ENCODE data around the gene ASB15.

Gene ASB15

DNA sequence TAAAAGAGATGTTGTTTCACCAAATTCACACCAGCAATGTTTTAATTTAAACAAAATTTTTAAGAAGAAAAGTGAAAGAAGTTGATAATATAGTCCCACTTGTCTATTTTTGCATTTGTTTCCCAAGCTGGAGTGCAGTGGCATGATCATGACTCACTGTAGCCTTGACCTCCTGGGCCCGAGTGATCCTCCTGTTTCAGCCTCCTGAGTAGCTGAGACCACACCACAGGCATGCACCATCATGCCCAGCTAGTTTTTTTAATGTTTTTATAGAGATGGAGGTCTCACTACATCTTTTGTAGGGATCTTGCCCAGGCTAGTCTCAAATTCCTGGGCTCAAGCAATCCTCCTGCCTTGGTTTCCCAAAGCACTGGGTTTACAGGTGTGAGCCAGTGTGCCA lies 29.9 kb upstream of the ASB15 start:
- H3K79me1 ChIP-seq (ENCODE audit: low read depth, low read length) = no peaks in the 10 kb centered on the region
- WGBS, 2 donors (ENCODE audit: extremely low coverage in 2 of 2, insufficient read length in 2 of 2, insufficient replicate concordance in 1 of 2) = no CpG with 5 or more reads among the region's 1 CpG
- H3K9me3 ChIP-seq (replicated peaks in 1 of 2; ENCODE audit: control insufficient read depth in 2 of 2, insufficient read depth in 1 of 2, low read depth in 1 of 2, low read length in 2 of 2) = no peaks in the 10 kb centered on the region
- H2BK120ac ChIP-seq (ENCODE audit: low read depth, low read length) = no peak overlapping the region
- no peak overlapping the region for H3K4ac ChIP-seq (ENCODE audit: low read length)
- H2AFZ ChIP-seq (ENCODE audit: low read length) = no peak overlapping the region
- no peak overlapping the region for H3K14ac ChIP-seq (ENCODE audit: low read length)
- H2BK12ac ChIP-seq (ENCODE audit: low read length) = no peak overlapping the region
- H3K18ac ChIP-seq (ENCODE audit: low read length) = no peak overlapping the region
- no peak overlapping the region for H3K9ac ChIP-seq (ENCODE audit: low read depth, low read length, poor library complexity)
- no peak overlapping the region for H4K91ac ChIP-seq (ENCODE audit: low read depth, low read length, poor library complexity)
- no peak overlapping the region for H3K4me2 ChIP-seq (ENCODE audit: insufficient read depth, low read length, poor library complexity, severe bottlenecking)
- H4K8ac ChIP-seq (ENCODE audit: low read depth, low read length) = no peak overlapping the region
- no peak for DNase-seq (ENCODE audit: low spot score)
- no peaks in the 10 kb centered on the region for H3K36me3 ChIP-seq (replicated peaks in 1 of 2; ENCODE audit: control insufficient read depth in 2 of 2, insufficient read depth in 2 of 2, low read length in 2 of 2)
- H2BK5ac ChIP-seq (ENCODE audit: low read length) = no peak overlapping the region
- no peak overlapping the region for H2AK5ac ChIP-seq (ENCODE audit: low read depth, low read length)
- H2BK15ac ChIP-seq (ENCODE audit: low read length) = no peak overlapping the region
- no peak overlapping the region for H3K27ac ChIP-seq (replicated peaks; ENCODE audit: low read length)
- H3K4me3 ChIP-seq (ENCODE audit: low read length in 2 of 2) = no peak overlapping the region
- no peaks in the 10 kb centered on the region for H3K4me1 ChIP-seq (ENCODE audit: control insufficient read depth in 2 of 2, insufficient read depth in 1 of 2, low read depth in 1 of 2, low read length in 2 of 2)
- H3K23ac ChIP-seq (ENCODE audit: low read depth, low read length, poor library complexity) = no peak overlapping the region
- H3K27me3 ChIP-seq (ENCODE audit: control insufficient read depth in 3 of 3, insufficient read depth in 3 of 3, low read depth in 1 of 3, low read length in 3 of 3) = peaks cover 0 to 6% (median 3%) of the 10 kb centered on the region in 3 experiments

GRCh38 chr7:123573341-123573740 lies 28.3 kb upstream of the ASB15 start:
- no peak overlapping the region for H3K9ac ChIP-seq (ENCODE audit: low read depth, low read length, poor library complexity)
- H3K14ac ChIP-seq (ENCODE audit: low read length) = no peak overlapping the region
- H2AFZ ChIP-seq (ENCODE audit: low read length) = peak overlapping the region; percentile 47
- peaks cover 0 to 6% (median 3%) of the 10 kb centered on the region in 3 experiments for H3K27me3 ChIP-seq (ENCODE audit: control insufficient read depth in 3 of 3, insufficient read depth in 3 of 3, low read depth in 1 of 3, low read length in 3 of 3)
- no peak overlapping the region for H3K4ac ChIP-seq (ENCODE audit: low read length)
- no peaks in the 10 kb centered on the region for H3K9me3 ChIP-seq (replicated peaks in 1 of 2; ENCODE audit: control insufficient read depth in 2 of 2, insufficient read depth in 1 of 2, low read depth in 1 of 2, low read length in 2 of 2)
- H3K23ac ChIP-seq (ENCODE audit: low read depth, low read length, poor library complexity) = no peak overlapping the region
- H2AK5ac ChIP-seq (ENCODE audit: low read depth, low read length) = no peak overlapping the region
- DNase-seq (ENCODE audit: low spot score) = no peak
- H2BK12ac ChIP-seq (ENCODE audit: low read length) = no peak overlapping the region
- H4K91ac ChIP-seq (ENCODE audit: low read depth, low read length, poor library complexity) = no peak overlapping the region
- no peak overlapping the region for H2BK5ac ChIP-seq (ENCODE audit: low read length)
- no peaks in the 10 kb centered on the region for H3K4me1 ChIP-seq (ENCODE audit: control insufficient read depth in 2 of 2, insufficient read depth in 1 of 2, low read depth in 1 of 2, low read length in 2 of 2)
- H2BK15ac ChIP-seq (ENCODE audit: low read length) = no peak overlapping the region
- H2BK120ac ChIP-seq (ENCODE audit: low read depth, low read length) = no peak overlapping the region
- no peaks in the 10 kb centered on the region for H3K79me1 ChIP-seq (ENCODE audit: low read depth, low read length)
- H4K8ac ChIP-seq (ENCODE audit: low read depth, low read length) = no peak overlapping the region
- no peak overlapping the region for H3K27ac ChIP-seq (replicated peaks; ENCODE audit: low read length)
- H3K4me3 ChIP-seq (ENCODE audit: low read length in 2 of 2) = no peak overlapping the region
- H3K36me3 ChIP-seq (replicated peaks in 1 of 2; ENCODE audit: control insufficient read depth in 2 of 2, insufficient read depth in 2 of 2, low read length in 2 of 2) = no peaks in the 10 kb centered on the region
- no CpG with 5 or more reads among the region's 3 CpGs for WGBS, 2 donors (ENCODE audit: extremely low coverage in 2 of 2, insufficient read length in 2 of 2, insufficient replicate concordance in 1 of 2)
- no peak overlapping the region for H3K18ac ChIP-seq (ENCODE audit: low read length)
- H3K4me2 ChIP-seq (ENCODE audit: insufficient read depth, low read length, poor library complexity, severe bottlenecking) = no peak overlapping the region

DNA sequence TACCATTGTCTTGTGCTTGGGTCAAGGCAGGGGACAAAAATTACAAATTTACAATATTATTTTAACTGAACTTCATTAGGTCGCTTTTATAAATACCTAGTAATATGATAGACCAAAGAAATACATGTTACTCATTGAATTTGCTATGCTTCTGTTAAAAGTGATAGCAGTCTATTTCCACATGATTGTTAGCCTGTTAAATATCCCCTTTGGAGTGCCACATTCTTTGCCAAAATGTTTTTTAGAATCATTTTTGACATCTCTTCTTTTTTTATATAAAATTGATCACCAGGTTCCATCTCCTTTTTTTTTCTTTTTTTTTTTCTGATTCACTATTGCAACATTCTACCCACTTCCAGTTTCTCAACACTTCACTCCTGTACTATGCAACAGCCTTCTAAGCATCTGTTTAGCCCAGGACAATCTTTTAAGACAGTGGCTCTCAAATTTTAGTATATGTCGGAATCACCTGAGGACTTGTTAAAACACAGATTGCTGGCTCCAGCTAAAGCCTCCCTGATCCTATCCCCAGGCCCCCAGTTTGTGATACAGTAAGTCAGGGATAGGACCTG lies 27.6 kb upstream of the ASB15 start:
- H2AK5ac ChIP-seq (ENCODE audit: low read depth, low read length) = no peak overlapping the region
- H2BK12ac ChIP-seq (ENCODE audit: low read length) = no peak overlapping the region
- no peaks in the 10 kb centered on the region for H3K9me3 ChIP-seq (replicated peaks in 1 of 2; ENCODE audit: control insufficient read depth in 2 of 2, insufficient read depth in 1 of 2, low read depth in 1 of 2, low read length in 2 of 2)
- no peak overlapping the region for H3K23ac ChIP-seq (ENCODE audit: low read depth, low read length, poor library complexity)
- H3K4me2 ChIP-seq (ENCODE audit: insufficient read depth, low read length, poor library complexity, severe bottlenecking) = no peak overlapping the region
- no peaks in the 10 kb centered on the region for H3K36me3 ChIP-seq (replicated peaks in 1 of 2; ENCODE audit: control insufficient read depth in 2 of 2, insufficient read depth in 2 of 2, low read length in 2 of 2)
- H3K79me1 ChIP-seq (ENCODE audit: low read depth, low read length) = no peaks in the 10 kb centered on the region
- H3K14ac ChIP-seq (ENCODE audit: low read length) = no peak overlapping the region
- no peak overlapping the region for H2AFZ ChIP-seq (ENCODE audit: low read length)
- no peak overlapping the region for H4K8ac ChIP-seq (ENCODE audit: low read depth, low read length)
- DNase-seq (ENCODE audit: low spot score) = no peak
- H4K91ac ChIP-seq (ENCODE audit: low read depth, low read length, poor library complexity) = no peak overlapping the region
- no peak overlapping the region for H3K9ac ChIP-seq (ENCODE audit: low read depth, low read length, poor library complexity)
- H3K27me3 ChIP-seq (ENCODE audit: control insufficient read depth in 3 of 3, insufficient read depth in 3 of 3, low read depth in 1 of 3, low read length in 3 of 3) = peaks cover 0 to 6% (median 3%) of the 10 kb centered on the region in 3 experiments
- H3K4ac ChIP-seq (ENCODE audit: low read length) = no peak overlapping the region
- H3K18ac ChIP-seq (ENCODE audit: low read length) = no peak overlapping the region
- H2BK120ac ChIP-seq (ENCODE audit: low read depth, low read length) = no peak overlapping the region
- no peak overlapping the region for H3K27ac ChIP-seq (replicated peaks; ENCODE audit: low read length)
- no peak overlapping the region for H2BK15ac ChIP-seq (ENCODE audit: low read length)
- H3K4me1 ChIP-seq (ENCODE audit: control insufficient read depth in 2 of 2, insufficient read depth in 1 of 2, low read depth in 1 of 2, low read length in 2 of 2) = no peaks in the 10 kb centered on the region
- no CpG with 5 or more reads among the region's 2 CpGs for WGBS, 2 donors (ENCODE audit: extremely low coverage in 2 of 2, insufficient read length in 2 of 2, insufficient replicate concordance in 1 of 2)
- H3K4me3 ChIP-seq (ENCODE audit: low read length in 2 of 2) = no peak overlapping the region
- H2BK5ac ChIP-seq (ENCODE audit: low read length) = no peak overlapping the region

DNA sequence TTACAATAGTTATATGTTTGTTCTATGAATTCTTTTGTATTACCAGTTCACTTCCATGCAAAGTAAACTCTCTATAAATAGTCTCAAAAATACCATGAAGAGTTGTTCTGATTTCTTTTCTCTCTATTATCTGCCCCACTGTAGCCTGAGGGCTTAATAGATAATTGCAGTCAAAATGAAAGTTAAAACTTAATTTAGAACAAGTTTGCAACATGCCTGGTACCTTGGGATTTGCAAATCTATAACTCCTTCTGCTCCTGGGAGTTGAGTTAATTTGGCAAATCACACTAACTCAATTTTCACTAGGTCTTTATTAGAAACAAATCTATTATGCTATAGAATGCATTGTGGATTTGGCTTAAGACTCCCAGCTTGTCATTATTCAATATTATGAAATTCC lies 22.2 kb upstream of the ASB15 start:
- no peaks in the 10 kb centered on the region for H3K9me3 ChIP-seq (replicated peaks in 1 of 2; ENCODE audit: control insufficient read depth in 2 of 2, insufficient read depth in 1 of 2, low read depth in 1 of 2, low read length in 2 of 2)
- no peak overlapping the region for H3K18ac ChIP-seq (ENCODE audit: low read length)
- H2BK120ac ChIP-seq (ENCODE audit: low read depth, low read length) = no peak overlapping the region
- no peak overlapping the region for H3K4me2 ChIP-seq (ENCODE audit: insufficient read depth, low read length, poor library complexity, severe bottlenecking)
- H2BK5ac ChIP-seq (ENCODE audit: low read length) = no peak overlapping the region
- no peaks in the 10 kb centered on the region for H3K79me1 ChIP-seq (ENCODE audit: low read depth, low read length)
- no peak overlapping the region for H2AK5ac ChIP-seq (ENCODE audit: low read depth, low read length)
- H2AFZ ChIP-seq (ENCODE audit: low read length) = no peak overlapping the region
- no peak for DNase-seq (ENCODE audit: low spot score)
- H3K36me3 ChIP-seq (replicated peaks in 1 of 2; ENCODE audit: control insufficient read depth in 2 of 2, insufficient read depth in 2 of 2, low read length in 2 of 2) = no peaks in the 10 kb centered on the region
- H3K9ac ChIP-seq (ENCODE audit: low read depth, low read length, poor library complexity) = no peak overlapping the region
- peaks cover 0 to 9% (median 3%) of the 10 kb centered on the region in 3 experiments for H3K27me3 ChIP-seq (ENCODE audit: control insufficient read depth in 3 of 3, insufficient read depth in 3 of 3, low read depth in 1 of 3, low read length in 3 of 3)
- no peak overlapping the region for H3K4ac ChIP-seq (ENCODE audit: low read length)
- H3K4me1 ChIP-seq (ENCODE audit: control insufficient read depth in 2 of 2, insufficient read depth in 1 of 2, low read depth in 1 of 2, low read length in 2 of 2) = no peaks in the 10 kb centered on the region
- no peak overlapping the region for H3K27ac ChIP-seq (replicated peaks; ENCODE audit: low read length)
- H4K8ac ChIP-seq (ENCODE audit: low read depth, low read length) = no peak overlapping the region
- no peak overlapping the region for H4K91ac ChIP-seq (ENCODE audit: low read depth, low read length, poor library complexity)
- no peak overlapping the region for H3K23ac ChIP-seq (ENCODE audit: low read depth, low read length, poor library complexity)
- no peak overlapping the region for H3K14ac ChIP-seq (ENCODE audit: low read length)
- H3K4me3 ChIP-seq (ENCODE audit: low read length in 2 of 2) = no peak overlapping the region
- no peak overlapping the region for H2BK12ac ChIP-seq (ENCODE audit: low read length)
- no peak overlapping the region for H2BK15ac ChIP-seq (ENCODE audit: low read length)

All from neuronal stem cell (in vitro differentiated cells).